MCF 10A (cell line): ENCODE measurements around the gene COL4A6. TPM values are rescaled to one million over a fixed set of nuclear protein-coding genes. Genes with fewer than 3 reads are reported as not detected.

ENCODE experiments used
- BruUV-seq: library from RNA; stranded (reverse); fragments of 400-500 nt; replicated peaks from 2 replicates; lab custom pipeline; 2021; lab: Mats Ljungman, UMichigan
- CTCF ChIA-PET: fragments of 300-600 bp; sonication (Branson Sonifier 250); formaldehyde crosslinking; extraction: SDS; loops from one replicate; lab custom pipeline; 2021; ENCODE audit warnings: antibody characterized with exemption, inconsistent platforms; lab: Yijun Ruan, JAX
- POLR2A ChIA-PET: fragments of 300-600, 350-650 bp; sonication (Branson Sonifier 250); formaldehyde crosslinking; extraction: SDS; loops from one replicate; lab custom pipeline; 2020; ENCODE audit warnings: antibody characterized with exemption, inconsistent platforms; lab: Yijun Ruan, JAX
- DNase-seq: peaks from one replicate; pipeline ENCODE4 v3.0.0-alpha.2; 2018; ENCODE audit not compliant: unreplicated experiment
- H3K27ac Mint-ChIP-seq: one replicate; pipeline ENCODE4 v1.8.0; 2022; ENCODE audit warnings: mild to moderate bottlenecking, low read depth, mixed read lengths; ENCODE audit not compliant: unreplicated experiment
- H3K27me3 Mint-ChIP-seq: one replicate; pipeline ENCODE4 v1.8.0; 2022; ENCODE audit warnings: mixed read lengths; ENCODE audit not compliant: insufficient read depth, unreplicated experiment
- H3K36me3 Mint-ChIP-seq: one replicate; pipeline ENCODE4 v1.8.0; 2022; ENCODE audit warnings: mild to moderate bottlenecking, moderate library complexity, mixed read lengths; ENCODE audit not compliant: insufficient read depth, unreplicated experiment
- H3K4me1 Mint-ChIP-seq: one replicate; pipeline ENCODE4 v1.8.0; 2022; ENCODE audit warnings: mixed read lengths; ENCODE audit not compliant: insufficient read depth, unreplicated experiment
- H3K4me3 Mint-ChIP-seq: one replicate; pipeline ENCODE4 v1.8.0; 2022; ENCODE audit warnings: mild to moderate bottlenecking, moderate library complexity, mixed read lengths; ENCODE audit not compliant: unreplicated experiment
- H3K9me3 Mint-ChIP-seq: one replicate; pipeline ENCODE4 v1.8.0; 2022; ENCODE audit warnings: mixed read lengths; ENCODE audit not compliant: unreplicated experiment
- CTCF ChIP-seq: fragments of 200-600 bp; IDR thresholded peaks from one replicate; pipeline ENCODE4 v1.8.0; 2022; ENCODE audit warnings: antibody characterized with exemption, mild to moderate bottlenecking; ENCODE audit not compliant: unreplicated experiment
- intact Hi-C: fragments of 100-400 bp; cut with micrococcal nuclease; formaldehyde crosslinking; loops from 2 replicates; pipeline ENCODE4 v1.14.1; 2022
- total RNA-seq: library from RNA; stranded (reverse); gene quantifications from 2 replicates; pipeline ENCODE4 v1.2.3, GENCODE V29; 2022

COL4A6 gene
- total RNA-seq, 1 experiment from 2014 or later: 58.3 TPM

- no peak for TF ChIP-seq CTCF
- BruUV-seq: no TSS peak
- ChIA-PET CTCF (interaction anchor here (0.7 to 2.7 kb wide), 3 partner anchors 16 to 32 kb away, joined by 3 to 9 read pairs (median 4); no protein-coding TSS in a partner anchor), POLR2A (interaction anchor here (0.6 to 4.5 kb wide), 10 partner anchors 10 to 318 kb away, joined by 3 to 61 read pairs (median 4); partner anchors contain the start of genes ATG4A and PSMD10)
- Mint-ChIP-seq H3K27me3 (peaks cover 90% of the 10 kb centered on the region), H3K36me3 (peaks cover 11% of the 10 kb centered on the region), H3K4me3 (no peak overlapping the region), H3K27ac (peak overlapping the region; percentile 92), H3K9me3 (no peaks in the 10 kb centered on the region), H3K4me1 (peaks cover 17% of the 10 kb centered on the region)
- DNase-seq: peak; percentile 70
- intact Hi-C loops: no loop called here
Measured at GRCh38 chrX:108122748-108123147, 315.5 kb downstream of the COL4A6 start.

- POLR2A ChIA-PET: interaction anchor here (0.6 to 4.5 kb wide), 3 partner anchors 21 to 38 kb away, joined by 3 to 61 read pairs (median 4); partner anchors contain the start of genes ATG4A and PSMD10
- intact Hi-C loops: no loop called here
- no TSS peak for BruUV-seq
- CTCF ChIA-PET: interaction anchor here (0.6 to 2.7 kb wide), 3 partner anchors 10 to 29 kb away, joined by 3 to 9 read pairs (median 4); partner anchors contain the start of genes ATG4A and PSMD10
- peak overlapping the region; percentile 92 for H3K27ac Mint-ChIP-seq
- no peak overlapping the region for H3K4me3 Mint-ChIP-seq
- peaks cover under 1% of the 10 kb centered on the region for H3K36me3 Mint-ChIP-seq
- TF ChIP-seq CTCF: no peak
- H3K9me3 Mint-ChIP-seq: no peaks in the 10 kb centered on the region
- H3K4me1 Mint-ChIP-seq: peaks cover 17% of the 10 kb centered on the region
- no peak for DNase-seq
- H3K27me3 Mint-ChIP-seq: peaks cover 92% of the 10 kb centered on the region
Measured at GRCh38 chrX:108121291-108121690, 316.9 kb downstream of the COL4A6 start.

- ChIA-PET CTCF (no interaction called here), POLR2A (no interaction called here)
- H3K9me3 Mint-ChIP-seq: peaks cover 7% of the 10 kb centered on the region
Measured at GRCh38 chrX:108117988-108118387, 320.2 kb downstream of the COL4A6 start.

GRCh38 chrX:108114541-108114940 lies 323.7 kb downstream of the COL4A6 start:
- TF ChIP-seq CTCF: no peak
- ChIA-PET POLR2A (interaction anchor here (0.6 kb wide), 1 partner anchor 12 kb away, joined by 3 read pairs; no protein-coding TSS in a partner anchor), CTCF (no interaction called here)
- peaks cover 8% of the 10 kb centered on the region for H3K9me3 Mint-ChIP-seq
- H3K4me1 Mint-ChIP-seq: no peaks in the 10 kb centered on the region
- no peak overlapping the region for H3K27ac Mint-ChIP-seq
- DNase-seq: no peak
- intact Hi-C loops: no loop called here
- H3K4me3 Mint-ChIP-seq: no peak overlapping the region
- BruUV-seq: no TSS peak
- H3K27me3 Mint-ChIP-seq: peaks cover 89% of the 10 kb centered on the region
- H3K36me3 Mint-ChIP-seq: no peaks in the 10 kb centered on the region

More at GRCh38 chrX:108117988-108118387, 320.2 kb downstream of the COL4A6 start:
- no peak overlapping the region for H3K4me3 Mint-ChIP-seq
- H3K27me3 Mint-ChIP-seq: peaks cover 97% of the 10 kb centered on the region
- TF ChIP-seq CTCF: no peak
- H3K36me3 Mint-ChIP-seq: no peaks in the 10 kb centered on the region
- peaks cover 10% of the 10 kb centered on the region for H3K4me1 Mint-ChIP-seq
- intact Hi-C loops: no loop called here
- no peak for DNase-seq
- no peak overlapping the region for H3K27ac Mint-ChIP-seq
- BruUV-seq: no TSS peak

Other genes with a start within 250 kb of the COL4A6 start
- gene COL4A5, start 1.4 kb upstream of the COL4A6 start, total RNA-seq: 122 and 138 TPM in 2 replicates